Lower leg skin (tissue), 3 donors: ENCODE measurements around the gene GAL3ST2.

Experiments used
- CTCF ChIP-seq, 3 donors: fragments of 450-650 bp; IDR thresholded peaks; one replicate each; pipeline ENCODE4 v1.5.1; 2016; ENCODE audit warnings: antibody characterized with exemption in 3 of 3, mild to moderate bottlenecking in 3 of 3, moderate library complexity in 2 of 3
- POLR2A ChIP-seq, 2 donors: fragments of 450-650 bp; IDR thresholded peaks; one replicate each; pipeline ENCODE4 v1.6.1; 2016 to 2017; ENCODE audit warnings: antibody characterized with exemption in 2 of 2, mild to moderate bottlenecking in 1 of 2, moderate library complexity in 1 of 2

- TF ChIP-seq CTCF (IDR thresholded peaks at IDR 0.05) (no peak), POLR2A (IDR thresholded peaks at IDR 0.05) (no peak)
Observed at GRCh38 chr2:241743620-241744019, 33.0 kb upstream of the GAL3ST2 start.
